Sigmoid colon (tissue), 4 donors: ENCODE results near the gene TNIK.

Source experiments
- POLR2A ChIP-seq, 2 donors: fragments of 450-650 bp; IDR thresholded peaks; one replicate each; pipeline ENCODE4 v1.6.1; 2016; ENCODE audit warnings: antibody characterized with exemption in 2 of 2, mild to moderate bottlenecking in 2 of 2, moderate library complexity in 2 of 2
- POLR2AphosphoS5 ChIP-seq, 4 donors: sonication (generic); formaldehyde crosslinking; IDR thresholded peaks; one replicate each; pipeline ENCODE4 v1.6.1; 2017; ENCODE audit warnings: antibody characterized with exemption in 4 of 4
- TF ChIP-seq, protein P1 (sequence below), 4 experiments: fragments of 450-650 bp in 3 of 4; fragments of 200-600 bp in 1 of 4; IDR thresholded peaks; one replicate each; pipeline ENCODE4 v1.5.1; 2016 to 2019; ENCODE audit warnings: antibody characterized with exemption in 4 of 4, mild to moderate bottlenecking in 3 of 4, moderate library complexity in 2 of 4

DNA sequence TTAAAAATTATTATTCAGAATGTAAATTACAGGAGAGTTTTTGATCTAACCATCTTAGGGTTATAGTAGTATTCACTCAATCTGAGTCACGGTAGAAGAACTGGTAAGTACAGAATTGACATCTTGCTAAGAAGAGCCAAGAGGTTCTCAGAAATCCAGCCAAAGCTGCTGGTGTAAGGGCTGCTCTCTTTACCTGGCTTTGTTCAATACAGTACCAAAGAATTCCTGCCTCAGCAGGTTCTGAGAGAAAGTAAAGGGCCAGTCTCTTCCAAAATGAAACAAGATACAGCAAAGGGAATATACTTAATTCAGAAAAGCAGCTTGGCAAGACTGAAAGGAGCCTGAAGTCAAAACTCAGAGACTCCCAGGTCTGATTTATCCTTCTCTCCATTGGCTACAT, 193.1 kb downstream of the TNIK start:
- TF ChIP-seq POLR2AphosphoS5 (IDR thresholded peaks at IDR 0.05) = no peak
- no peak for TF ChIP-seq POLR2A (IDR thresholded peaks at IDR 0.05)
- TF ChIP-seq, protein P1, sequence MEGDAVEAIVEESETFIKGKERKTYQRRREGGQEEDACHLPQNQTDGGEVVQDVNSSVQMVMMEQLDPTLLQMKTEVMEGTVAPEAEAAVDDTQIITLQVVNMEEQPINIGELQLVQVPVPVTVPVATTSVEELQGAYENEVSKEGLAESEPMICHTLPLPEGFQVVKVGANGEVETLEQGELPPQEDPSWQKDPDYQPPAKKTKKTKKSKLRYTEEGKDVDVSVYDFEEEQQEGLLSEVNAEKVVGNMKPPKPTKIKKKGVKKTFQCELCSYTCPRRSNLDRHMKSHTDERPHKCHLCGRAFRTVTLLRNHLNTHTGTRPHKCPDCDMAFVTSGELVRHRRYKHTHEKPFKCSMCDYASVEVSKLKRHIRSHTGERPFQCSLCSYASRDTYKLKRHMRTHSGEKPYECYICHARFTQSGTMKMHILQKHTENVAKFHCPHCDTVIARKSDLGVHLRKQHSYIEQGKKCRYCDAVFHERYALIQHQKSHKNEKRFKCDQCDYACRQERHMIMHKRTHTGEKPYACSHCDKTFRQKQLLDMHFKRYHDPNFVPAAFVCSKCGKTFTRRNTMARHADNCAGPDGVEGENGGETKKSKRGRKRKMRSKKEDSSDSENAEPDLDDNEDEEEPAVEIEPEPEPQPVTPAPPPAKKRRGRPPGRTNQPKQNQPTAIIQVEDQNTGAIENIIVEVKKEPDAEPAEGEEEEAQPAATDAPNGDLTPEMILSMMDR (IDR thresholded peaks at IDR 0.05) = no peak
